Neural crest cell (in vitro differentiated cells): ENCODE measurements around the gene EHF. TPM values are rescaled to one million over a fixed set of nuclear protein-coding genes. Genes with fewer than 3 reads are reported as not detected.

Experiments
- DNase-seq: peaks from one replicate; pipeline ENCODE4 v3.0.0; 2021; ENCODE audit warnings: low read depth, mixed read lengths, low spot score
- H3K27ac Mint-ChIP-seq: one replicate; pipeline ENCODE4 v1.8.0; 2021; ENCODE audit warnings: mild to moderate bottlenecking, mixed read lengths; ENCODE audit not compliant: unreplicated experiment
- H3K27me3 Mint-ChIP-seq: 2 replicates; pipeline ENCODE4 v1.8.0; 2021; ENCODE audit warnings: low read depth, mild to moderate bottlenecking, mixed read lengths
- H3K36me3 Mint-ChIP-seq: 2 replicates; pipeline ENCODE4 v1.8.0; 2021; ENCODE audit warnings: low read depth, mild to moderate bottlenecking, mixed read lengths
- H3K4me1 Mint-ChIP-seq: 2 replicates; pipeline ENCODE4 v1.8.0; 2021; ENCODE audit warnings: mixed read lengths
- H3K4me3 Mint-ChIP-seq: one replicate; pipeline ENCODE4 v1.8.0; 2021; ENCODE audit warnings: mild to moderate bottlenecking, mixed read lengths
- H3K9me3 Mint-ChIP-seq: 2 replicates; pipeline ENCODE4 v1.8.0; 2021; ENCODE audit warnings: mixed read lengths
- CTCF ChIP-seq: fragments of 200-600 bp; sonication (generic); conservative IDR thresholded peaks from 2 replicates; pipeline ENCODE4 v1.5.0; 2021; ENCODE audit warnings: antibody characterized with exemption, mild to moderate bottlenecking
- total RNA-seq: library from RNA; stranded (reverse); gene quantifications from 2 replicates; pipeline ENCODE4 v1.2.1, GENCODE V29; 2021

EHF gene
- total RNA-seq, 1 donor from 2014 or later: not detected

- peaks cover 61% of the 10 kb centered on the region for H3K36me3 Mint-ChIP-seq
- no peak overlapping the region for H3K27ac Mint-ChIP-seq
- H3K4me3 Mint-ChIP-seq: no peak overlapping the region
- no peaks in the 10 kb centered on the region for H3K27me3 Mint-ChIP-seq
- peaks cover 27% of the 10 kb centered on the region for H3K9me3 Mint-ChIP-seq
- DNase-seq: no peak
- peaks cover 26% of the 10 kb centered on the region for H3K4me1 Mint-ChIP-seq
- TF ChIP-seq CTCF: no peak
Observed at GRCh38 chr11:34696862-34697261, 76.0 kb downstream of the EHF start.

DNA sequence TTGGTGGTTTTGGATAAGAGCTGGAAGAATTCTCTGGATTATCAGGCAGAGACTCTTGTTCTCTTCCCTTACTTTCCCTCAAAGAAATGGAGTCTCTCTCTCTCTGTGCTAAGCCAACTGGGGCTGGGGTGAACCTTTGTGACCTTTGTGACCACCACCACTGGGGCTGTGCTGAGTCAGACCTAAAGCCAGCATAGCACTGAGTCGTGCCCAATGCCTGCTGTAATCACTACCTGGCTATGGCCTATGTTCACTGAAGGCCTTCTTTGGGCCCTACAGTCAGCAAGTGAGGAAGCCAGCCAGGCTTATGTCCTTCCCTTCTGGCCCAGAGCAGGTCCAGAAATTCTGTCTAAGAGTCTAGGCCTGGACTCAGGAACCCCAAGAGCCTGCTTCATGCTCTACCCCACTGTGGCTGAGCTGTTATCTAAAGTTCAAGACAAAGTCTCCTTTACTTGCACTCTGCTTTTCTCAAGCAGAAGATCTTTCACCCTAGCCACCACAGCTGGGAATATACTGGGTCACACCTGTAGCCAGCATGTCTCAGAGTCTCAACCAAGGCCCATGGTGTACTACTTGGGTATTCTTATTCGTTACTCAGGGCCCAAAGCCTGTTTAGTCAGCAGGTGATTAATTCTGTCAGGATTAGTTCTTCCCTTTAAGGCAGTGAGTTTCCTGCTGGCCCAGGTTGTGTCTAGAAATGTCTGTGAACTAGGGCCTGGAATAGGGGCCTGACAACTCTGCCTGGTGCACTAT, 86.0 kb downstream of the EHF start:
- no peak overlapping the region for H3K27ac Mint-ChIP-seq
- H3K4me3 Mint-ChIP-seq: no peak overlapping the region
- TF ChIP-seq CTCF: no peak
- no peaks in the 10 kb centered on the region for H3K4me1 Mint-ChIP-seq
- H3K27me3 Mint-ChIP-seq: no peaks in the 10 kb centered on the region
- no peak for DNase-seq
- peaks cover 76% of the 10 kb centered on the region for H3K36me3 Mint-ChIP-seq
- H3K9me3 Mint-ChIP-seq: peaks cover 35% of the 10 kb centered on the region

DNA sequence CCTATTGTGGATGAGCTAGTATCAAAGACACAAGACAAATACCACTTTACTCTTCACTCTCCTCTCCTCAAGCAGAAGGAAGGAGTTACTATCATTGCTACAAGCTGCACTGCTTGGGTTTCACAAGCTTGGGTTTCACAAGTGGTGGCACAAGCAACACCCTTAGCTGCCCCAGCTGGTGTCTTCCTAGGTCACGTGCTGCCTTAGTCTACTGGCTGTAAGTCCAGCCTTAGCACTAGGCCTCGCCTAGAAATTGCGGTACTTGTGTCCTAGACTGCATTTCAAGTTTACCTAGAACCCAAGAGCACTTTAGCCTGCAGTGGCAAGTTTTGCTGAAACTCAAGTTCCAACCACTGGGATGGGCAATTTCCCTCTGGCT, 86.6 kb downstream of the EHF start:
- Mint-ChIP-seq H3K27ac (no peak overlapping the region), H3K27me3 (no peaks in the 10 kb centered on the region), H3K4me1 (no peaks in the 10 kb centered on the region), H3K36me3 (peaks cover 76% of the 10 kb centered on the region), H3K9me3 (peaks cover 38% of the 10 kb centered on the region), H3K4me3 (no peak overlapping the region)
- no peak for TF ChIP-seq CTCF
- DNase-seq: no peak

Other genes starting within 250 kb of the EHF start
- 29.2 and 30.6 TPM in 2 replicates for gene CAT, start 182.2 kb upstream of the EHF start, total RNA-seq
- gene ELF5, start 107.3 kb upstream of the EHF start, total RNA-seq: not detected in 2 replicates